ENCODE results near the gene NETO2.

GRCh38 chr16:47037746-47038458 lies 105.8 kb downstream of the NETO2 start:
- TF ChIP-seq, protein P1, sequence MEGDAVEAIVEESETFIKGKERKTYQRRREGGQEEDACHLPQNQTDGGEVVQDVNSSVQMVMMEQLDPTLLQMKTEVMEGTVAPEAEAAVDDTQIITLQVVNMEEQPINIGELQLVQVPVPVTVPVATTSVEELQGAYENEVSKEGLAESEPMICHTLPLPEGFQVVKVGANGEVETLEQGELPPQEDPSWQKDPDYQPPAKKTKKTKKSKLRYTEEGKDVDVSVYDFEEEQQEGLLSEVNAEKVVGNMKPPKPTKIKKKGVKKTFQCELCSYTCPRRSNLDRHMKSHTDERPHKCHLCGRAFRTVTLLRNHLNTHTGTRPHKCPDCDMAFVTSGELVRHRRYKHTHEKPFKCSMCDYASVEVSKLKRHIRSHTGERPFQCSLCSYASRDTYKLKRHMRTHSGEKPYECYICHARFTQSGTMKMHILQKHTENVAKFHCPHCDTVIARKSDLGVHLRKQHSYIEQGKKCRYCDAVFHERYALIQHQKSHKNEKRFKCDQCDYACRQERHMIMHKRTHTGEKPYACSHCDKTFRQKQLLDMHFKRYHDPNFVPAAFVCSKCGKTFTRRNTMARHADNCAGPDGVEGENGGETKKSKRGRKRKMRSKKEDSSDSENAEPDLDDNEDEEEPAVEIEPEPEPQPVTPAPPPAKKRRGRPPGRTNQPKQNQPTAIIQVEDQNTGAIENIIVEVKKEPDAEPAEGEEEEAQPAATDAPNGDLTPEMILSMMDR (conservative IDR thresholded peaks at IDR 0.05), result peak; percentile 90
- no peak for TF ChIP-seq EZH2 (IDR thresholded peaks at IDR 0.05; ENCODE audit: low read depth)

Measured in PC-9 (cell line).